Ascending aorta (tissue), 2 donors: ENCODE results near the gene OR6C4. TPM values are rescaled to one million over a fixed set of nuclear protein-coding genes. Genes with fewer than 3 reads are reported as not detected.
"Not testable (repeated sequence)": the region's sequence is repeated elsewhere in the genome, so short reads cannot be mapped to it uniquely, and the experiment has no call there.

Experiments
- DNase-seq, 2 donors: peaks; one replicate each; pipeline ENCODE4 v3.0.0-alpha.2; 2019; ENCODE audit warnings: low spot score in 2 of 2
- H3K27ac ChIP-seq, 2 donors: fragments of 200-600 bp; sonication (generic); one replicate each; pipeline ENCODE4 v1.5.1; 2016 to 2017; ENCODE audit warnings: mild to moderate bottlenecking in 1 of 2
- H3K27me3 ChIP-seq: fragments of 200-600 bp; sonication (generic); one replicate; pipeline ENCODE4 v1.5.1; 2017
- H3K36me3 ChIP-seq, 2 donors: fragments of 200-600 bp; sonication (generic); one replicate each; pipeline ENCODE4 v1.5.1; 2016
- H3K4me1 ChIP-seq, 2 donors: fragments of 200-600 bp; sonication (generic); one replicate each; pipeline ENCODE4 v1.5.1; 2016 to 2017; ENCODE audit warnings: mild to moderate bottlenecking in 1 of 2
- H3K4me3 ChIP-seq, 2 donors: fragments of 200-600 bp; sonication (generic); one replicate each; pipeline ENCODE4 v1.5.1; 2016 to 2017; ENCODE audit warnings: mild to moderate bottlenecking in 1 of 2
- H3K9me3 ChIP-seq, 2 donors: fragments of 200-600 bp; sonication (generic); one replicate each; pipeline ENCODE4 v1.5.1; 2016
- intact Hi-C: fragments of 100-400 bp; cut with DNase I; formaldehyde crosslinking; loops from one replicate; pipeline ENCODE4 v1.15.1; 2023
- total RNA-seq: library from RNA; depleted of rRNA; stranded (reverse); fragments of >200 nt; gene quantifications from one replicate; pipeline ENCODE4 v1.1.0, GENCODE V29; 2016
- TF ChIP-seq, protein P1 (sequence below), 3 experiments: fragments of 200-600 bp in 2 of 3; fragments of 450-650 bp in 1 of 3; sonication (generic) in 2 of 3; IDR thresholded peaks; one replicate each; pipeline ENCODE4 v1.5.1; 2016 to 2019; ENCODE audit warnings: antibody characterized with exemption in 3 of 3, mild to moderate bottlenecking in 1 of 3, moderate library complexity in 1 of 3

The OR6C4 gene
- total RNA-seq = not detected

GRCh38 chr12:55549302-55549701 is at the start of gene OR6C4:
Gene OR6C4 (plus strand): TSS chr12:55549602. CDS start chr12:55551227, 1,625 bp downstream.
- H3K4me1 ChIP-seq = no peaks in the 10 kb centered on the region
- H3K9me3 ChIP-seq = no peaks in the 10 kb centered on the region
- no peaks in the 10 kb centered on the region for H3K36me3 ChIP-seq
- no peak for DNase-seq
- no peaks in the 10 kb centered on the region for H3K27me3 ChIP-seq
- no peak within 1 kb of the TSS for H3K4me3 ChIP-seq
- TF ChIP-seq, protein P1, sequence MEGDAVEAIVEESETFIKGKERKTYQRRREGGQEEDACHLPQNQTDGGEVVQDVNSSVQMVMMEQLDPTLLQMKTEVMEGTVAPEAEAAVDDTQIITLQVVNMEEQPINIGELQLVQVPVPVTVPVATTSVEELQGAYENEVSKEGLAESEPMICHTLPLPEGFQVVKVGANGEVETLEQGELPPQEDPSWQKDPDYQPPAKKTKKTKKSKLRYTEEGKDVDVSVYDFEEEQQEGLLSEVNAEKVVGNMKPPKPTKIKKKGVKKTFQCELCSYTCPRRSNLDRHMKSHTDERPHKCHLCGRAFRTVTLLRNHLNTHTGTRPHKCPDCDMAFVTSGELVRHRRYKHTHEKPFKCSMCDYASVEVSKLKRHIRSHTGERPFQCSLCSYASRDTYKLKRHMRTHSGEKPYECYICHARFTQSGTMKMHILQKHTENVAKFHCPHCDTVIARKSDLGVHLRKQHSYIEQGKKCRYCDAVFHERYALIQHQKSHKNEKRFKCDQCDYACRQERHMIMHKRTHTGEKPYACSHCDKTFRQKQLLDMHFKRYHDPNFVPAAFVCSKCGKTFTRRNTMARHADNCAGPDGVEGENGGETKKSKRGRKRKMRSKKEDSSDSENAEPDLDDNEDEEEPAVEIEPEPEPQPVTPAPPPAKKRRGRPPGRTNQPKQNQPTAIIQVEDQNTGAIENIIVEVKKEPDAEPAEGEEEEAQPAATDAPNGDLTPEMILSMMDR (IDR thresholded peaks at IDR 0.05) = no peak
- intact Hi-C loops = no loop called here
- H3K27ac ChIP-seq = no peak within 1 kb of the TSS

GRCh38 chr12:55499810-55500252 is 49.6 kb upstream of the OR6C4 start:
- no peak overlapping the region for H3K4me3 ChIP-seq
- H3K27ac ChIP-seq = no peak overlapping the region
- no peaks in the 10 kb centered on the region for H3K9me3 ChIP-seq
- intact Hi-C loops = no loop called here
- no peaks in the 10 kb centered on the region for H3K4me1 ChIP-seq
- no peaks in the 10 kb centered on the region for H3K36me3 ChIP-seq
- TF ChIP-seq, protein P1 (IDR thresholded peaks at IDR 0.05) = no peak
- no peak for DNase-seq
- no peaks in the 10 kb centered on the region for H3K27me3 ChIP-seq

GRCh38 chr12:55501601-55502000 is 47.8 kb upstream of the OR6C4 start:
- Histone ChIP-seq H3K36me3 (no peaks in the 10 kb centered on the region), H3K9me3 (no peaks in the 10 kb centered on the region), H3K27me3 (no peaks in the 10 kb centered on the region), H3K4me3 (no peak overlapping the region), H3K4me1 (no peaks in the 10 kb centered on the region), H3K27ac (no peak overlapping the region)
- TF ChIP-seq, protein P1 (IDR thresholded peaks at IDR 0.05) = no peak
- no peak for DNase-seq
- intact Hi-C loops = no loop called here

- TF ChIP-seq, protein P1 (IDR thresholded peaks at IDR 0.05) = no peak
- no peaks in the 10 kb centered on the region for H3K4me1 ChIP-seq
- intact Hi-C loops = no loop called here
Measured at GRCh38 chr12:55515696-55516095, 33.7 kb upstream of the OR6C4 start.

DNA sequence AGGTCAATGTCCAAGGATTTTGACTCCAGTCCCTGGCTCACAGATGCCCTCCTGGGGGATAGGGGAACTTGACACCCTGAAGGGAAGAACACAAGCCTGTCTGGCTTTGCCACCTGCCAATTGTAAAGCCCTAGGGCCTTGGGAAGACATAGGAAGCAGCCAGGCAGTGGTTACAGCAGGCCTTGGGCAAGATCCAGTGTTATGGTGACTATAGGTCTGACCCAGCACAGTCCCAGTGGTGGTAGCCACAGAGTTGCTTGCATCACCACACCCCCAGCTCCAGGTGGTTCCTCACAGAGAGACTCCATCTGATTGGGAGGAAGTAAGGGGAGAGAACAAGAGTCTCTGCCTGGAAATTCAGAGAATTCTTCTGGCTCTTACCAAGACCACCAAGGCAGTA is 33.0 kb upstream of the OR6C4 start:
- Histone ChIP-seq H3K27ac (no peak overlapping the region), H3K4me1 (no peaks in the 10 kb centered on the region), H3K27me3 (no peaks in the 10 kb centered on the region), H3K4me3 (no peak overlapping the region), H3K36me3 (no peaks in the 10 kb centered on the region), H3K9me3 (no peaks in the 10 kb centered on the region)
- TF ChIP-seq, protein P1 (IDR thresholded peaks at IDR 0.05) = no peak
- DNase-seq = no peak
- intact Hi-C loops = no loop called here

More at GRCh38 chr12:55515696-55516095, 33.7 kb upstream of the OR6C4 start:
- Histone ChIP-seq H3K27ac (no peak overlapping the region), H3K9me3 (no peaks in the 10 kb centered on the region), H3K27me3 (no peaks in the 10 kb centered on the region), H3K36me3 (no peaks in the 10 kb centered on the region), H3K4me3 (no peak overlapping the region)
- no peak for DNase-seq

- not testable (repeated sequence) for H3K27me3 ChIP-seq
Measured at GRCh38 chr12:55548235-55548634, 1.2 kb upstream of the OR6C4 start.

More at GRCh38 chr12:55548235-55548634, 1.2 kb upstream of the OR6C4 start:
- H3K27ac ChIP-seq, H3K36me3 ChIP-seq, H3K4me3 ChIP-seq, intact Hi-C loops, DNase-seq, H3K9me3 ChIP-seq, H3K4me1 ChIP-seq: not testable (repeated sequence)
